IMR-90 (cell line): Measurements from ENCODE around the gene OR8G5. TPM values are rescaled to one million over a fixed set of nuclear protein-coding genes. Genes with fewer than 3 reads are reported as not detected.
"Not testable (repeated sequence)": the region's sequence is repeated elsewhere in the genome, so short reads cannot be mapped to it uniquely, and the experiment has no call there.

ENCODE experiments used
- ATAC-seq: fragments of 200-7000 bp; cut with Tn5 transposase; 2 replicates; pipeline ENCODE4 v1.9.1; 2020; ENCODE audit warnings: low read depth, mild to moderate bottlenecking, moderate library complexity
- BruUV-seq: library from RNA; stranded (reverse); fragments of 400-500 nt; replicated peaks from 2 replicates; lab custom pipeline; 2021; lab: Mats Ljungman, UMichigan
- CTCF ChIA-PET: fragments of 300-600 bp; formaldehyde crosslinking; extraction: SDS; loops from one replicate; lab custom pipeline; 2021; ENCODE audit warnings: antibody characterized with exemption; lab: Yijun Ruan, JAX
- POLR2A ChIA-PET: fragments of 300-600 bp; sonication (Branson Sonifier 250); formaldehyde crosslinking; loops from one replicate; lab custom pipeline; 2022; ENCODE audit warnings: antibody characterized with exemption; ENCODE audit not compliant: unreplicated experiment; lab: Charles Lee
- DNase-seq: peaks from one replicate; pipeline ENCODE4 v3.0.0; 2013
- H2AFZ ChIP-seq: replicated peaks from 2 replicates; pipeline ENCODE3; 2013; ENCODE audit warnings: low read length, mild to moderate bottlenecking; ENCODE audit not compliant: poor library complexity
- H2AK5ac ChIP-seq: 2 replicates; pipeline ENCODE4 v1.6.1; 2013; ENCODE audit warnings: low read depth, low read length, inconsistent platforms
- H2AK9ac ChIP-seq: replicated peaks from 2 replicates; pipeline ENCODE3; 2013; ENCODE audit warnings: mild to moderate bottlenecking, low read depth, low read length, moderate library complexity; ENCODE audit not compliant: poor library complexity
- H2BK120ac ChIP-seq: 2 replicates; pipeline ENCODE4 v1.6.1; 2013; ENCODE audit warnings: low read depth, low read length, inconsistent platforms
- H2BK15ac ChIP-seq: 3 replicates; pipeline ENCODE4 v1.6.1; 2013; ENCODE audit warnings: low read depth, low read length, inconsistent platforms
- H2BK20ac ChIP-seq: 2 replicates; pipeline ENCODE4 v1.6.1; 2013; ENCODE audit warnings: low read depth, mild to moderate bottlenecking, inconsistent platforms, low read length, moderate library complexity
- H2BK5ac ChIP-seq: 2 replicates; pipeline ENCODE4 v1.6.1; 2013; ENCODE audit warnings: mild to moderate bottlenecking, low read depth, low read length, inconsistent platforms; ENCODE audit not compliant: poor library complexity, severe bottlenecking
- H3K14ac ChIP-seq: replicated peaks from 2 replicates; pipeline ENCODE4 v1.6.1; 2013; ENCODE audit warnings: low read depth, low read length, inconsistent platforms
- H3K18ac ChIP-seq: 2 replicates; pipeline ENCODE4 v1.6.1; 2013; ENCODE audit warnings: low read depth, low read length, control low read depth
- H3K23ac ChIP-seq: 2 replicates; pipeline ENCODE4 v1.6.1; 2013; ENCODE audit warnings: low read depth, low read length, inconsistent platforms
- H3K27ac ChIP-seq: 2 replicates; pipeline ENCODE4 v1.5.1; 2013; ENCODE audit warnings: mild to moderate bottlenecking, control low read depth, low read length; ENCODE audit not compliant: insufficient read depth
- H3K27me3 ChIP-seq: 2 replicates; pipeline ENCODE4 v1.6.1; 2013; ENCODE audit warnings: low read length; ENCODE audit not compliant: control insufficient read depth, insufficient read depth
- H3K36me3 ChIP-seq: 2 replicates; pipeline ENCODE4 v1.6.1; 2013; ENCODE audit warnings: low read length, mixed read lengths; ENCODE audit not compliant: control insufficient read depth, insufficient read depth
- H3K4ac ChIP-seq: 2 replicates; pipeline ENCODE4 v1.6.1; 2013; ENCODE audit warnings: low read depth, low read length, inconsistent platforms
- H3K4me1 ChIP-seq: 2 replicates; pipeline ENCODE4 v1.6.1; 2013; ENCODE audit warnings: low read length, mixed read lengths; ENCODE audit not compliant: control insufficient read depth, insufficient read depth
- H3K4me2 ChIP-seq: 2 replicates; pipeline ENCODE4 v1.6.1; 2013; ENCODE audit warnings: low read depth, mild to moderate bottlenecking, control low read depth, low read length, moderate library complexity
- H3K4me3 ChIP-seq: 2 replicates; pipeline ENCODE4 v1.5.1; 2013; ENCODE audit warnings: low read depth, mild to moderate bottlenecking, control low read depth, low read length, moderate library complexity; ENCODE audit not compliant: insufficient read depth
- H3K56ac ChIP-seq: 2 replicates; pipeline ENCODE4 v1.6.1; 2013; ENCODE audit warnings: low read length, inconsistent platforms; ENCODE audit not compliant: insufficient read depth; ENCODE audit errors: extremely low read depth
- H3K79me1 ChIP-seq, 2 experiments: 2 replicates each; pipeline ENCODE4 v1.6.1; 2013; ENCODE audit warnings: low read length in 2 of 2, inconsistent platforms in 1 of 2, low read depth in 1 of 2
- H3K9ac ChIP-seq: 2 replicates; pipeline ENCODE4 v1.6.1; 2013; ENCODE audit warnings: low read depth, low read length, control low read depth
- H3K9me1 ChIP-seq: 2 replicates; pipeline ENCODE4 v1.6.1; 2013; ENCODE audit warnings: low read length, inconsistent platforms; ENCODE audit not compliant: insufficient read depth
- H3K9me3 ChIP-seq: 2 replicates; pipeline ENCODE4 v1.6.1; 2013; ENCODE audit warnings: low read length; ENCODE audit not compliant: control insufficient read depth, insufficient read depth
- H4K20me1 ChIP-seq: 2 replicates; pipeline ENCODE4 v1.6.1; 2013; ENCODE audit warnings: low read length, inconsistent platforms; ENCODE audit not compliant: insufficient read depth
- H4K5ac ChIP-seq: 2 replicates; pipeline ENCODE4 v1.6.1; 2013; ENCODE audit warnings: mild to moderate bottlenecking, low read depth, low read length, control low read depth
- H4K8ac ChIP-seq, 2 experiments: 2 replicates each; pipeline ENCODE4 v1.6.1; 2013; ENCODE audit warnings: low read depth in 2 of 2, low read length in 2 of 2, control low read depth in 1 of 2, inconsistent platforms in 1 of 2
- H4K91ac ChIP-seq: 2 replicates; pipeline ENCODE4 v1.6.1; 2013; ENCODE audit warnings: low read depth, low read length, inconsistent platforms; ENCODE audit not compliant: insufficient read depth
- WGBS, 2 experiments: methylation state at CpG; one replicate each; pipeline versions ENCODE4 v1.1.5 to v1.1.7; 2013; ENCODE audit warnings: missing lambda C conversion rate in 2 of 2; ENCODE audit not compliant: insufficient read length in 1 of 2; ENCODE audit errors: extremely low coverage in 2 of 2; 5-methylcytosine and 5-hydroxymethylcytosine counted together
- dilution Hi-C: fragments of 300-500 bp; cut with HindIII; formaldehyde crosslinking; loops from one replicate; pipeline ENCODE4 v1.14.3; 2018; ENCODE audit warnings: low sequenced_read_pairs; ENCODE audit not compliant: unreplicated experiment
- in situ Hi-C: fragments of 300-500 bp; cut with MboI; formaldehyde crosslinking; loops from 3 replicates; pipeline ENCODE4 v1.14.3; 2019; ENCODE audit warnings: low sequenced_read_pairs, inconsistent platforms, mixed read lengths
- intact Hi-C: fragments of 100-400 bp; cut with micrococcal nuclease; formaldehyde crosslinking; loops from 2 replicates; pipeline ENCODE4 v1.10.0; 2022
- polyA plus RNA-seq, 3 experiments: library from polyadenylated mRNA; depleted of rRNA; stranded (reverse); fragments of >200 nt; gene quantifications; 2 replicates each; pipeline ENCODE4 v1.2.3, GENCODE V29; 2012; ENCODE audit warnings: low replicate concordance in 1 of 3
- total RNA-seq: library from RNA; depleted of rRNA; stranded (reverse); fragments of >200 nt; gene quantifications from 2 replicates; pipeline ENCODE4 v1.2.3, GENCODE V29; 2012

The OR8G5 gene
- total and polyA plus RNA-seq, 2 of the 4 experiments (the other 2 are of a cell fraction) = not detected

DNA sequence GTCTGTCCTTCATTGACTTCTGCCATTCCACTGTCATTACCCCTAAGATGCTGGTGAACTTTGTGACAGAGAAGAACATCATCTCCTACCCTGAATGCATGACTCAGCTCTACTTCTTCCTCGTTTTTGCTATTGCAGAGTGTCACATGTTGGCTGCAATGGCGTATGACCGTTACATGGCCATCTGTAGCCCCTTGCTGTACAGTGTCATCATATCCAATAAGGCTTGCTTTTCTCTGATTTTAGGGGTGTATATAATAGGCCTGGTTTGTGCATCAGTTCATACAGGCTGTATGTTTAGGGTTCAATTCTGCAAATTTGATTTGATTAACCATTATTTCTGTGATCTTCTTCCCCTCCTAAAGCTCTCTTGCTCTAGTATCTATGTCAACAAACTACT, 6.3 kb upstream of the OR8G5 start:
- H2BK15ac ChIP-seq, H2BK120ac ChIP-seq, H2BK20ac ChIP-seq, H3K56ac ChIP-seq, H4K8ac ChIP-seq, H2AK5ac ChIP-seq, H3K23ac ChIP-seq, H4K20me1 ChIP-seq, POLR2A ChIA-PET, H2AFZ ChIP-seq, H3K79me1 ChIP-seq, H3K9me1 ChIP-seq, H3K36me3 ChIP-seq, H3K4me1 ChIP-seq, H3K18ac ChIP-seq, H2BK5ac ChIP-seq, H3K4me3 ChIP-seq, H2AK9ac ChIP-seq, ATAC-seq, intact Hi-C loops, H3K9me3 ChIP-seq, H3K14ac ChIP-seq, CTCF ChIA-PET, H3K4ac ChIP-seq, H3K9ac ChIP-seq, BruUV-seq, H4K5ac ChIP-seq, H3K4me2 ChIP-seq, H3K27ac ChIP-seq, DNase-seq, dilution Hi-C loops, in situ Hi-C loops, H3K27me3 ChIP-seq, H4K91ac ChIP-seq: not testable (repeated sequence)
- WGBS, 2 experiments = no CpG with 5 or more reads among the region's 3 CpGs

GRCh38 chr11:124265041-124265440, 8.9 kb downstream of the OR8G5 start:
- BruUV-seq = not testable (repeated sequence)

More at GRCh38 chr11:124265041-124265440, 8.9 kb downstream of the OR8G5 start:
- H4K8ac ChIP-seq, H2BK15ac ChIP-seq, H3K4me1 ChIP-seq, H4K91ac ChIP-seq, H3K18ac ChIP-seq, H3K79me1 ChIP-seq, H4K20me1 ChIP-seq, dilution Hi-C loops, H3K36me3 ChIP-seq, H3K27ac ChIP-seq, in situ Hi-C loops, H2AK5ac ChIP-seq, intact Hi-C loops, H3K23ac ChIP-seq, H3K27me3 ChIP-seq, H3K56ac ChIP-seq, H3K9ac ChIP-seq, H3K4me2 ChIP-seq, POLR2A ChIA-PET, H3K4me3 ChIP-seq, H2BK120ac ChIP-seq, H2AK9ac ChIP-seq, H3K4ac ChIP-seq, H2BK5ac ChIP-seq, H3K9me3 ChIP-seq, H2AFZ ChIP-seq, ATAC-seq, H3K14ac ChIP-seq, H2BK20ac ChIP-seq, H4K5ac ChIP-seq, H3K9me1 ChIP-seq, DNase-seq: not testable (repeated sequence)
- CTCF ChIA-PET = interaction anchor here (0.7 to 0.8 kb wide), 2 partner anchors 10 to 226 kb away, joined by 3 read pairs; no protein-coding TSS in a partner anchor
- WGBS, 2 experiments = no CpG with 5 or more reads among the region's 4 CpGs
